A549 treated with DMSO at 1 μM for 4 hours (cell line): Measurements from ENCODE around the gene TAS1R2. TPM values are rescaled to one million over a fixed set of nuclear protein-coding genes. Genes with fewer than 3 reads are reported as not detected.

Experiments used
- total RNA-seq: library from RNA; stranded (reverse); fragments of 200-300 nt; extraction: Qiagen RNA extraction; gene quantifications from 5 replicates; pipeline ENCODE4 v1.2.3, GENCODE V29; 2022; ENCODE audit warnings: low read depth

TAS1R2 gene
- not detected in 5 replicates for total RNA-seq

DNA sequence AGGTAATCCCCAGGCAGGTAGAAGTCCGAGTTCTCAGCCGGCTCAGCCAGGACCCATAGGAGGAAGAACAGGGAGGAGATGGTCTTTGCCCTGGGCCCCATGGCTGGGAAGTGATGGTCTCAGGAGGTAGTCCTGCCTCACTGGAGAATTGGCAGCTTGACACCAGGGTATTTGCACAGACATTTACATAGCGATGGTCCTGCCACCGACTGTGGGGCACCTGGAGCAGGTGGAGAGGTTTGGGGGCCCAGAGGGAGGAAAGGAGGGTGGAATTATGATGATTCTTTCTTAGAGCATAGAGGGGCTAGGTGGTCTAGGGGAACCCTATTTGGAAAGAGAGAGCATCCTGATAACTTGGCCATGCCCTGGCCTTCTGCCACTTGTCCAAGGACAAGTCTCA, at the start of gene TAS1R2:
TAS1R2 (minus strand) TSS at position 101 of the 400 bp plus-strand sequence; CDS start at position 101, 0 bp downstream.

DNA sequence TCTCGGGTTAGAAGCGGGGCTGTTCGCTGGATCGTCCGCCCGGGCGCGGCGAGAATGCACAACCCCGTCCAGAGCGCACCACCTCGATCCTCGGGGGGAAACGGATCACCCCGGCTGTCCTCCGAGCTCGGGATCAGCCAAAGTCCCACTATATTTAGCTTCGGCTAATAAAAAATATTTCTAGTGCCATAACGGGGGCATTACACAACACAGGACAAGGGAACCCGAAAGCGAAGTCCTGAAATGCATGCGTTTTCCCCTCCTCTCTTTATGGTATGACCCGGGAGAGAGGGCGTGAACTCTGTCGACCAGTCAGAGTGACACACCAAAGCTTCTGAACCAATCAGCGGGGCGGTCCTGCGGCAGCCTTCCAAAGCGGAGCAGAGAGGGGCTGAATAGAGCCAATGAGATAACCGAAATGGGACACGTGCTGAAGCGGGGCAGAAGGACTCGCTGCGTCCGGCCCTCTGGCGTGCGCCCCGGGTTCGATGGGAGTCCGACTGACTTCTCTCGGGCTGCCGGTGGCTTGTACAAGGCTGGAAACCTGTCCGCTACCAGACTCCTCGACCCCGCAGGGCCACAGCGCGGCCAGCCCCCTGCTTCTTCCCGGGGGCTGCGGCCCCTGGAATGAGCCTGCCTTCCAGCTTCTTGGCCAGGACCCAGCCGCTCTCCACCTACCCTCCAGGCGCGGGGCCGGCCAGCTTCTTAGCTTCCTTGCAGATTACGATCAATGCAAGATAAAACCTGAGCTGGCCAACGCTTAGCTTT, 43.2 kb upstream of the TAS1R2 start, which contains the start of gene ALDH4A1:
ALDH4A1 (minus strand) TSS at position 33 of the 768 bp plus-strand sequence; CDS start at position 1, 32 bp downstream.

Other genes with a start within 250 kb of the TAS1R2 start
- 0.38 to 0.56 TPM (median 0.42 TPM) in 5 replicates for gene PAX7, start 228.8 kb downstream of the TAS1R2 start, total RNA-seq
- 13.3 to 15.0 TPM (median 14.3 TPM) in 5 replicates for gene ALDH4A1, start 42.9 kb upstream of the TAS1R2 start, total RNA-seq
- 13.9 to 24.6 TPM (median 19.4 TPM) in 5 replicates for gene IFFO2, start 97.0 kb upstream of the TAS1R2 start, total RNA-seq